Motor neuron (in vitro differentiated cells): ENCODE data around the gene FBXO8. TPM values are rescaled to one million over a fixed set of nuclear protein-coding genes. Genes with fewer than 3 reads are reported as not detected.

ENCODE experiments used
- ATAC-seq, 8 experiments: fragments of 200-7000 bp; cut with Tn5 transposase; replicated peaks in 6 of 8; 2 replicates each; pipeline ENCODE4 v1.8.0; 2021; ENCODE audit warnings: mild to moderate bottlenecking in 8 of 8, moderate library complexity in 8 of 8
- H3K27ac ChIP-seq, 2 donors: fragments of 250-450 bp; sonication (Bioruptor Pico); 2 replicates each; pipeline ENCODE4 v1.9.0; 2021; ENCODE audit warnings: antibody characterized with exemption in 2 of 2, mild to moderate bottlenecking in 2 of 2, moderate library complexity in 1 of 2
- H3K4me1 ChIP-seq, 2 donors: fragments of 250-450 bp; sonication (Bioruptor Pico); replicated peaks in 1 of 2; 2 replicates each; pipeline ENCODE4 v1.6.1; 2021; ENCODE audit warnings: antibody characterized with exemption in 2 of 2, mild to moderate bottlenecking in 2 of 2, moderate library complexity in 1 of 2
- H3K4me3 ChIP-seq, 5 donors: fragments of 250-450 bp; sonication (Bioruptor Pico); 2 replicates each; pipeline ENCODE4 v1.9.0; 2021; ENCODE audit warnings: antibody characterized with exemption in 5 of 5, mild to moderate bottlenecking in 5 of 5, moderate library complexity in 4 of 5
- WGBS, 10 experiments: fragments of 450-650 bp; shearing (Covaris generic); methylation state at CpG; one replicate each; pipeline ENCODE4 v1.0.0; 2022; 5-methylcytosine and 5-hydroxymethylcytosine counted together
- in situ Hi-C, 9 experiments: fragments of 400-800 bp; cut with MboI; loops; one replicate each; pipeline ENCODE4 v1.15.0; 2021; ENCODE audit warnings: low sequenced_read_pairs in 9 of 9, low pct_unique_long_range_greater_than_20kb in 2 of 9; ENCODE audit not compliant: unreplicated experiment in 9 of 9
- total RNA-seq, 8 experiments: library from RNA; unstranded; fragments of 300-600 nt; gene quantifications; 2 replicates each; pipeline versions ENCODE4 v1.2.3 to v1.2.4, GENCODE V29; 2022

FBXO8 gene
- total RNA-seq, 8 experiments from 2014 or later, result 12.8 to 40.3 (median 24.3) TPM

GRCh38 chr4:174189392-174190015 is 94.0 kb downstream of the FBXO8 start:
- WGBS, 10 experiments, result 18 to 89% (median 80%) methylated on average over 2 to 3 of the region's 5 CpGs; no CpG with 5 or more reads in 4 of the 10 experiments
- in situ Hi-C loops, result no loop called here
- H3K4me3 ChIP-seq, result no peak overlapping the region
- H3K4me1 ChIP-seq, result no peaks in the 10 kb centered on the region
- ATAC-seq, result no peak
- H3K27ac ChIP-seq, result no peak overlapping the region

Other genes with a start within 250 kb of the FBXO8 start
- gene CEP44, start 244 bp upstream of the FBXO8 start, total RNA-seq, result 10 to 100 TPM in 7 of 8 experiments, 1 to 10 TPM in 1; 7.4 to 20.8 (median 17.9) TPM
- 1 to 10 TPM in 4 of 8 experiments, under 1 TPM in 4; 0.08 to 3.8 (median 0.96) TPM for gene HPGD, start 238.8 kb upstream of the FBXO8 start, total RNA-seq